Stimulated activated CD4-positive, alpha-beta T cell treated with anti-CD3 and anti-CD28 coated beads, Interleukin-12 subunit alpha, Interleukin-12 subunit beta, amount 100 ng/mL, for 48 hours (primary cell): ENCODE results near the gene OXNAD1.
A peak's percentile ranks its signal among the peaks of the same experiment; 100 is the strongest.
"Not testable (repeated sequence)": the region's sequence is repeated elsewhere in the genome, so short reads cannot be mapped to it uniquely, and the experiment has no call there.

Experiments used
- DNase-seq, 3 donors: peaks; one replicate each; pipeline ENCODE4 v3.0.0-alpha.2; 2020; ENCODE audit warnings: low read depth in 2 of 3, low spot score in 1 of 3

OXNAD1 gene

GRCh38 chr3:16302082-16302631 lies 37.1 kb downstream of the OXNAD1 start:
- no peak for DNase-seq

- DNase-seq, result no peak
Measured at GRCh38 chr3:16303037-16303575, 38.1 kb downstream of the OXNAD1 start.

GRCh38 chr3:16304061-16305010 lies 39.3 kb downstream of the OXNAD1 start:
- no peak for DNase-seq

GRCh38 chr3:16305111-16305541 lies 40.1 kb downstream of the OXNAD1 start:
- peak in 1 of 3 donors; percentile 36 for DNase-seq

GRCh38 chr3:16307832-16308531 lies 43.0 kb downstream of the OXNAD1 start:
- no peak for DNase-seq

GRCh38 chr3:16308727-16309126 lies 43.7 kb downstream of the OXNAD1 start:
- DNase-seq, result no peak

GRCh38 chr3:16309558-16309957 lies 44.5 kb downstream of the OXNAD1 start:
- DNase-seq, result peak in 1 of 3 donors; percentile 43

GRCh38 chr3:16310486-16310885 lies 45.5 kb downstream of the OXNAD1 start:
- DNase-seq, result not testable (repeated sequence)

GRCh38 chr3:16311960-16312451 lies 47.0 kb downstream of the OXNAD1 start:
- peak in 1 of 3 donors; percentile 32 for DNase-seq

- DNase-seq, result no peak
Measured at GRCh38 chr3:16313886-16314645, 49.1 kb downstream of the OXNAD1 start.

- DNase-seq, result no peak
Measured at GRCh38 chr3:16315623-16316022, 50.6 kb downstream of the OXNAD1 start.

GRCh38 chr3:16316396-16316795 lies 51.4 kb downstream of the OXNAD1 start:
- no peak for DNase-seq

- no peak for DNase-seq
Measured at GRCh38 chr3:16316847-16317560, 52.0 kb downstream of the OXNAD1 start.

- DNase-seq, result no peak
Measured at GRCh38 chr3:16317561-16317945, 52.5 kb downstream of the OXNAD1 start.

- DNase-seq, result no peak
Measured at GRCh38 chr3:16318176-16318575, 53.2 kb downstream of the OXNAD1 start.

- DNase-seq, result peak; percentile 75 to 89 (median 81)
Measured at GRCh38 chr3:16319307-16319706, 54.3 kb downstream of the OXNAD1 start.

- DNase-seq, result no peak
Measured at GRCh38 chr3:16319723-16320122, 54.7 kb downstream of the OXNAD1 start.

GRCh38 chr3:16320711-16321110 lies 55.7 kb downstream of the OXNAD1 start:
- DNase-seq, result no peak

GRCh38 chr3:16322189-16322588 lies 57.2 kb downstream of the OXNAD1 start:
- no peak for DNase-seq

- DNase-seq, result no peak
Measured at GRCh38 chr3:16323737-16324136, 58.7 kb downstream of the OXNAD1 start.
